ENCODE data around the gene ERC2. TPM values are rescaled to one million over a fixed set of nuclear protein-coding genes. Genes with fewer than 3 reads are reported as not detected.

The ERC2 gene
- polyA plus RNA-seq, 1 experiment, result 0.07 TPM

DNA sequence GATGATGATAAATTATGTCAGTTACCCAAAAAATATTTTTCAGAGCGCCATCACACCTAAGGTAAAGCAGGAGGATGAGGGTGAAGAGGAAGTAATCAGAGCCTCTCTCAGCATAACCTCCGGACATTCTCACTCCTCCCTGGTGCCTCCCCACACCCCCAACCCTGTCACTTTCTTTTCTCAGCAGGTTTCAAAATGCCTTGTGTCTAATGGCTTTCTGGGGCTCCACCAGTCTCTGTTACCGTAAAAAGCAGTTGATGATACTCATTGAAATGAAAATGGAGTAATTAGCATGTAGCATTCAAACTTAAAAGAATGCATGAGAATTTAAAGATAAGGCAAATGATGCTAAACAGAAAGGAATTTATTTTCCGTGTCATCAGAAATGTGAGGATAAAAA lies 180.0 kb downstream of the ERC2 start:
- DNase-seq (ENCODE audit: low read depth), result no peak
- ChIA-PET POLR2A (no interaction called here), CTCF (no interaction called here)
- H3K27me3 ChIP-seq (ENCODE audit: control insufficient read depth, insufficient read depth, low read length), result no peaks in the 10 kb centered on the region
- H3K4me3 ChIP-seq (ENCODE audit: low read depth, low read length), result no peak overlapping the region
- TF ChIP-seq, protein P1, sequence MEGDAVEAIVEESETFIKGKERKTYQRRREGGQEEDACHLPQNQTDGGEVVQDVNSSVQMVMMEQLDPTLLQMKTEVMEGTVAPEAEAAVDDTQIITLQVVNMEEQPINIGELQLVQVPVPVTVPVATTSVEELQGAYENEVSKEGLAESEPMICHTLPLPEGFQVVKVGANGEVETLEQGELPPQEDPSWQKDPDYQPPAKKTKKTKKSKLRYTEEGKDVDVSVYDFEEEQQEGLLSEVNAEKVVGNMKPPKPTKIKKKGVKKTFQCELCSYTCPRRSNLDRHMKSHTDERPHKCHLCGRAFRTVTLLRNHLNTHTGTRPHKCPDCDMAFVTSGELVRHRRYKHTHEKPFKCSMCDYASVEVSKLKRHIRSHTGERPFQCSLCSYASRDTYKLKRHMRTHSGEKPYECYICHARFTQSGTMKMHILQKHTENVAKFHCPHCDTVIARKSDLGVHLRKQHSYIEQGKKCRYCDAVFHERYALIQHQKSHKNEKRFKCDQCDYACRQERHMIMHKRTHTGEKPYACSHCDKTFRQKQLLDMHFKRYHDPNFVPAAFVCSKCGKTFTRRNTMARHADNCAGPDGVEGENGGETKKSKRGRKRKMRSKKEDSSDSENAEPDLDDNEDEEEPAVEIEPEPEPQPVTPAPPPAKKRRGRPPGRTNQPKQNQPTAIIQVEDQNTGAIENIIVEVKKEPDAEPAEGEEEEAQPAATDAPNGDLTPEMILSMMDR (IDR thresholded peaks at IDR 0.05; ENCODE audit: insufficient read depth, low read depth, low read length), result no peak
- no peaks in the 10 kb centered on the region for H3K36me3 ChIP-seq (ENCODE audit: control insufficient read depth, insufficient read depth, low read length)

DNA sequence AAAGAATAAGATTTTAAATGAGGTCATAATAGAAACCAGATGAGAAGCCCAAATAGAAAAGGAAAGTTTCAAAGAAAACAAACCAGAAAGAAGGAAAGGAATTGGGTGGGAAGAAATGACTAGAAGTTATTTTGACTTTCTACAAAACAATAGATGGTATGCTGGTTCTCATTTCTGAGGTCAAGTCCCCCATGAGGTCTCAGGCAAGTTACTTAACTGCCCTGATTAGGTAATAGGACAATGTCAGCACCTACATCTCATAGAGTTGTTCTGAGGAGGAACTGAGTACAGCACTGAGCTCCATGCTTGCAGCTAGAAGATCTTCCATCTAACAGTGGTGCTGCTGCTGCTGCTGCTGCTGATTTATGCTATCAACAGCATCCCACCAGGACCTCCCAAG lies 185.9 kb downstream of the ERC2 start:
- H3K36me3 ChIP-seq (ENCODE audit: control insufficient read depth, insufficient read depth, low read length), result no peaks in the 10 kb centered on the region
- ChIA-PET POLR2A (no interaction called here), CTCF (no interaction called here)
- no peaks in the 10 kb centered on the region for H3K27me3 ChIP-seq (ENCODE audit: control insufficient read depth, insufficient read depth, low read length)
- TF ChIP-seq, protein P1 (IDR thresholded peaks at IDR 0.05; ENCODE audit: insufficient read depth, low read depth, low read length), result no peak
- no peak for DNase-seq (ENCODE audit: low read depth)
- no peak overlapping the region for H3K4me3 ChIP-seq (ENCODE audit: low read depth, low read length)

DNA sequence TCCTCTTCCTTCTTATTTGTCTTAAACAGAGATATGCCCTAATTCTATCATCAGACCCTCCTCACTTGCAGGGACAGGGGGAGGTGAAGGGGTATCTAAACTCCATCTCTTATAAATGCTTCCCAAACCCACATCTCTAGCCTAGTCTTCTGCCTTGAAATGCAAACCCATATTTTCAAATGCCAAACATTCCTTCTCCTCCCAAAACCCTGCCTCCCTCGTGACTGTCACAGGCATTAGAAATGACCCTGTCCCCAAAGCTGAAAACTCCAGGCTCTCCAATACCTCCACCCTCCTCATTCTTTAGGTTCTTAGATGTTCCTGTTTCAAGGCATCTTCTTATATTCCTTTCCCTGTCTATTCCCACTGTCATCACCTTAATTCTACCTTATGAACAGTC lies 191.0 kb downstream of the ERC2 start:
- ChIA-PET CTCF (no interaction called here), POLR2A (no interaction called here)
- TF ChIP-seq, protein P1 (IDR thresholded peaks at IDR 0.05; ENCODE audit: insufficient read depth, low read depth, low read length), result no peak
- DNase-seq (ENCODE audit: low read depth), result no peak
- Histone ChIP-seq H3K4me3 (ENCODE audit: low read depth, low read length) (no peak overlapping the region), H3K36me3 (ENCODE audit: control insufficient read depth, insufficient read depth, low read length) (no peaks in the 10 kb centered on the region), H3K27me3 (ENCODE audit: control insufficient read depth, insufficient read depth, low read length) (no peaks in the 10 kb centered on the region)

DNA sequence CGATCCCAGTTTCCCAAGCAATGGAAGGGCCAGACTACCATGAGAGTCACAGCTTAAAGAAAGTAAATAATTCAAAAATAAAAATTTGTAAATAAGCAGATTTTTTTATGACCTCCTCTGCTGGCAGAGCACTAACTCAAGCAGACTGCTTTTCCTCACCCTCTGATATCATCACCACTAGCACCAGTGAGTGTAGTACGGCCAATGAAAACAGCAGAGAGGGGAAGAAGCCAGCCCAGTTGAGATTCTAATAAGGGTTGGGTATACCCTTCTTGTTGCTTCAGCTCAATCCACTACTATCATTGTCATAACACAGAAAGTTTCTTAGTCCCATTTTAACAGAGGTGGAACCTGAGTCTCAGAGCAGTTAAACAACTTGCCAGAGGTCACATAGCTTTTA lies 193.1 kb downstream of the ERC2 start:
- POLR2A ChIA-PET, result no interaction called here
- no peak for DNase-seq (ENCODE audit: low read depth)
- CTCF ChIA-PET, result no interaction called here
- TF ChIP-seq, protein P1 (IDR thresholded peaks at IDR 0.05; ENCODE audit: insufficient read depth, low read depth, low read length), result no peak
- H3K4me3 ChIP-seq (ENCODE audit: low read depth, low read length), result no peak overlapping the region
- H3K36me3 ChIP-seq (ENCODE audit: control insufficient read depth, insufficient read depth, low read length), result no peaks in the 10 kb centered on the region
- no peaks in the 10 kb centered on the region for H3K27me3 ChIP-seq (ENCODE audit: control insufficient read depth, insufficient read depth, low read length)

DNA sequence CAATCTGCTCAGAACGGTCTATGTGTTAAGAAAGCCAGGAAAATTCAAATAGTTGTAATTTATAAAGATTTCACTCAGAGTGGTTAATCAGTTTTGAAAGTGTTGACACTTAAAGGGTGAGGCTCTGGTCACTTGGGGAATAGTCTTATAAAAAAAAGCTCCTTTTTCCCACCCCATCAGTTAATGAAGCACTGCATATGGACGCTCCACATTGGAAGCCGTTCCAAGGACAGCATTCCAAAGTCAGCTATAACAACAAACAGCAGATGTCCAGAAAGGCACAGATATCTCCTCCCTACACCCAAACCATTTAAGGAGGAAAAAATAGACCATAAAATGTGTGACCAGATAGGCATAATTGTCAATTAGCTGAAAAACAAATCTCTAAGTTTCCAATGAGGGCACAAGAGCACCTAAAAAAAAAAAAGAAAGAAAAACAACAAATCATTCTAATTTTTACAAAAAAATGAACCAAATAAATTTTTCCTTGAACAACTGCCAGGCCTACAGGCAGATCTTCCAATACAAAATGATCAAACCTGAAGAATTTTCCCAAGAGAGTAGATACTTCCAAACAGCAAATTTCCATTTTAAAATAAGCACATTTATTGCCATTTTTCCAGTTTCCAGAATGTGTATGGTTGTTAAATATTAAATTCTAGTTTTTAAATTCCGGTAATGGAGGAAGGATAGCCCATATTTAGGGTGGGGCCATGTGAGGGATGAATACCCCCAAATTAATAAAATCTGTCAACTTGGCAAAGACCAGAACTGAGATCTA lies 198.3 kb downstream of the ERC2 start:
- CTCF ChIA-PET, result interaction anchor here (1.1 kb wide), 1 partner anchor 227 kb away, joined by 3 read pairs; no protein-coding TSS in a partner anchor

More for the DNA sequence above, 198.3 kb downstream of the ERC2 start:
- Histone ChIP-seq H3K27me3 (ENCODE audit: control insufficient read depth, insufficient read depth, low read length) (no peaks in the 10 kb centered on the region), H3K36me3 (ENCODE audit: control insufficient read depth, insufficient read depth, low read length) (no peaks in the 10 kb centered on the region), H3K4me3 (ENCODE audit: low read depth, low read length) (no peak overlapping the region)
- DNase-seq (ENCODE audit: low read depth), result no peak
- POLR2A ChIA-PET, result no interaction called here
- TF ChIP-seq, protein P1 (IDR thresholded peaks at IDR 0.05; ENCODE audit: insufficient read depth, low read depth, low read length), result no peak
